HepG2 (cell line): ENCODE results near the gene HAP1. TPM values are rescaled to one million over a fixed set of nuclear protein-coding genes. Genes with fewer than 3 reads are reported as not detected.

ENCODE experiments used
- CBFB ChIP-seq: sonication (generic); formaldehyde crosslinking; IDR thresholded peaks from 2 replicates; pipeline ENCODE4 v1.4.0; 2020; ENCODE audit warnings: missing genetic modification reagents
- CHCHD3 ChIP-seq: sonication (generic); formaldehyde crosslinking; IDR thresholded peaks from 2 replicates; pipeline ENCODE4 v1.8.0; 2022; ENCODE audit warnings: mild to moderate bottlenecking, missing genetic modification reagents, moderate library complexity
- FIP1L1 ChIP-seq: fragments of 200-400 bp; formaldehyde crosslinking; IDR thresholded peaks from 2 replicates; pipeline ENCODE4 v1.6.1; 2018; ENCODE audit warnings: low read depth, mild to moderate bottlenecking, low read length, moderate library complexity, borderline replicate concordance; ENCODE audit not compliant: insufficient read depth
- HOXA7 ChIP-seq: sonication (generic); formaldehyde crosslinking; IDR thresholded peaks from 2 replicates; pipeline ENCODE4 v1.8.1; 2022; ENCODE audit warnings: mild to moderate bottlenecking, missing genetic modification reagents, moderate library complexity
- MTA3 ChIP-seq: sonication (generic); formaldehyde crosslinking; IDR thresholded peaks from 2 replicates; pipeline ENCODE4 v1.4.0; 2020; ENCODE audit warnings: missing genetic modification reagents
- RXRB ChIP-seq: IDR thresholded peaks from 2 replicates; pipeline ENCODE4 v1.6.1; 2016; ENCODE audit warnings: borderline replicate concordance, missing genetic modification reagents, missing compliant biosample characterization
- TERF1 ChIP-seq: sonication (generic); formaldehyde crosslinking; IDR thresholded peaks from 2 replicates; pipeline ENCODE4 v1.8.0; 2022; ENCODE audit warnings: mild to moderate bottlenecking, missing genetic modification reagents, moderate library complexity
- ZFX ChIP-seq: sonication (generic); formaldehyde crosslinking; IDR thresholded peaks from 2 replicates; pipeline ENCODE4 v1.4.0; 2020; ENCODE audit warnings: mild to moderate bottlenecking, low read depth, missing genetic modification reagents, moderate library complexity
- ZHX1 ChIP-seq: sonication (generic); formaldehyde crosslinking; IDR thresholded peaks from 2 replicates; pipeline ENCODE4 v1.8.1; 2022; ENCODE audit warnings: low read depth, mild to moderate bottlenecking, missing genetic modification reagents
- ZNF296 ChIP-seq: sonication (generic); formaldehyde crosslinking; conservative IDR thresholded peaks from 2 replicates; pipeline ENCODE4 v1.5.0; 2020; ENCODE audit warnings: mild to moderate bottlenecking, missing genetic modification reagents
- ZNF577 ChIP-seq: sonication (generic); formaldehyde crosslinking; IDR thresholded peaks from 2 replicates; pipeline ENCODE4 v1.4.0; 2020; ENCODE audit warnings: mild to moderate bottlenecking, low read depth, missing genetic modification reagents, borderline replicate concordance
- ZNF619 ChIP-seq: sonication (generic); formaldehyde crosslinking; IDR thresholded peaks from 2 replicates; pipeline ENCODE4 v1.4.0; 2020; ENCODE audit warnings: mild to moderate bottlenecking, missing genetic modification reagents
- polyA plus RNA-seq, 8 experiments: library from polyadenylated mRNA; depleted of rRNA in 3 of 8; stranded (reverse) in 7 of 8; unstranded in 1 of 8; fragments of >200 nt; fragmentation: Illumina TruSeq in 4 of 8; extraction: Trizol in 4 of 8; gene quantifications; 2 replicates each; pipeline versions ENCODE4 v1.2.1 to v1.2.3, GENCODE V29; 2011 to 2016; ENCODE audit warnings: low read depth in 4 of 8, missing spikeins in 1 of 8, mixed read lengths in 1 of 8; ENCODE audit not compliant: insufficient read depth in 1 of 8
- total RNA-seq, 5 experiments: library from RNA; depleted of rRNA; stranded (reverse); fragments of >200 nt; fragmentation: Illumina TruSeq; extraction: Trizol; gene quantifications; 2 replicates each; pipeline ENCODE4 v1.2.3, GENCODE V29; 2016; ENCODE audit warnings: low read depth in 1 of 5
- TF ChIP-seq, protein P1 (sequence below): sonication (generic); formaldehyde crosslinking; IDR thresholded peaks from 2 replicates; pipeline ENCODE4 v1.5.0; 2020; ENCODE audit warnings: mild to moderate bottlenecking, missing genetic modification reagents, borderline replicate concordance
- TF ChIP-seq, protein P2 (sequence below): sonication (generic); formaldehyde crosslinking; IDR thresholded peaks from 2 replicates; pipeline ENCODE4 v1.4.0; 2020; ENCODE audit warnings: missing genetic modification reagents

The HAP1 gene
- total and polyA plus RNA-seq, 2 of the 13 experiments (the other 11 are each of a cell fraction or from before 2014, with no cell fraction given): 0.07 TPM

DNA sequence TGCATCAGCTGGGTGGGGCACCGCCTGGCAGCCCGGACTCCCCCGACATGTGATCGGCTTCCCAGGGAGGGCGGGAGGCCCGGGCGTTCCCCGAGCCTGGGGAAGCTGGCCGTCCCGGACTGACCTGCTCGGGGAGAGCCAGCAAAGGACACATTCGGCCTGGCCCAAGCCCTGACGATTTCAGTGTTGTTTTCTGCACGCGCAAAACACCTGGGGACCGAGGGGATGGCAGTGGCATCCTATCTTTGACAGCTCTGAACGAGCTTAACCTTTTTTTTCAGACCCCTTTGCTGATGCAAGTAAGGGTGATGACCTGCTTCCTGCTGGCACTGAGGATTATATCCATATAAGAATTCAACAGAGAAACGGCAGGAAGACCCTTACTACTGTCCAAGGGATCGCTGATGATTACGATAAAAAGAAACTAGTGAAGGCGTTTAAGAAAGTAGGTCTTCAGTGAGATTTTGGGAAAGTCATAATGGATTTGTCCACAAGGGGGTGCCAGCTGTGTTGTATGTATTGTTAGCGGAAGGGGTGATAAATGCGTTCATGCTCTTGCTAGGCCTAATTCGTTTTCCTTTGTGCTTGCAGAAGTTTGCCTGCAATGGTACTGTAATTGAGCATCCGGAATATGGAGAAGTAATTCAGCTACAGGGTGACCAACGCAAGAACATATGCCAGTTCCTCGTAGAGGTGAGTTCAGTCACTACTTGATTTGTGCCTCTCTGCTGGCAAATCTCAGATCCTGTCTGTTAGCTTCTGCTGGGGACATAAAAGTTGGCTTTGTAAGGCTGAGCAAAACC is 44.7 kb downstream of the HAP1 start (continued):
- TF ChIP-seq CBFB (CRISPR knock-in tag): 0 out of 2 replicates have a peak, but pooled peaks have one; percentile 18
- TF ChIP-seq RXRB (CRISPR knock-in tag): peak; percentile 39; the same call in 1 of the 2 replicates
- no peak for TF ChIP-seq HOXA7 (CRISPR knock-in tag)
- TF ChIP-seq, protein P1, sequence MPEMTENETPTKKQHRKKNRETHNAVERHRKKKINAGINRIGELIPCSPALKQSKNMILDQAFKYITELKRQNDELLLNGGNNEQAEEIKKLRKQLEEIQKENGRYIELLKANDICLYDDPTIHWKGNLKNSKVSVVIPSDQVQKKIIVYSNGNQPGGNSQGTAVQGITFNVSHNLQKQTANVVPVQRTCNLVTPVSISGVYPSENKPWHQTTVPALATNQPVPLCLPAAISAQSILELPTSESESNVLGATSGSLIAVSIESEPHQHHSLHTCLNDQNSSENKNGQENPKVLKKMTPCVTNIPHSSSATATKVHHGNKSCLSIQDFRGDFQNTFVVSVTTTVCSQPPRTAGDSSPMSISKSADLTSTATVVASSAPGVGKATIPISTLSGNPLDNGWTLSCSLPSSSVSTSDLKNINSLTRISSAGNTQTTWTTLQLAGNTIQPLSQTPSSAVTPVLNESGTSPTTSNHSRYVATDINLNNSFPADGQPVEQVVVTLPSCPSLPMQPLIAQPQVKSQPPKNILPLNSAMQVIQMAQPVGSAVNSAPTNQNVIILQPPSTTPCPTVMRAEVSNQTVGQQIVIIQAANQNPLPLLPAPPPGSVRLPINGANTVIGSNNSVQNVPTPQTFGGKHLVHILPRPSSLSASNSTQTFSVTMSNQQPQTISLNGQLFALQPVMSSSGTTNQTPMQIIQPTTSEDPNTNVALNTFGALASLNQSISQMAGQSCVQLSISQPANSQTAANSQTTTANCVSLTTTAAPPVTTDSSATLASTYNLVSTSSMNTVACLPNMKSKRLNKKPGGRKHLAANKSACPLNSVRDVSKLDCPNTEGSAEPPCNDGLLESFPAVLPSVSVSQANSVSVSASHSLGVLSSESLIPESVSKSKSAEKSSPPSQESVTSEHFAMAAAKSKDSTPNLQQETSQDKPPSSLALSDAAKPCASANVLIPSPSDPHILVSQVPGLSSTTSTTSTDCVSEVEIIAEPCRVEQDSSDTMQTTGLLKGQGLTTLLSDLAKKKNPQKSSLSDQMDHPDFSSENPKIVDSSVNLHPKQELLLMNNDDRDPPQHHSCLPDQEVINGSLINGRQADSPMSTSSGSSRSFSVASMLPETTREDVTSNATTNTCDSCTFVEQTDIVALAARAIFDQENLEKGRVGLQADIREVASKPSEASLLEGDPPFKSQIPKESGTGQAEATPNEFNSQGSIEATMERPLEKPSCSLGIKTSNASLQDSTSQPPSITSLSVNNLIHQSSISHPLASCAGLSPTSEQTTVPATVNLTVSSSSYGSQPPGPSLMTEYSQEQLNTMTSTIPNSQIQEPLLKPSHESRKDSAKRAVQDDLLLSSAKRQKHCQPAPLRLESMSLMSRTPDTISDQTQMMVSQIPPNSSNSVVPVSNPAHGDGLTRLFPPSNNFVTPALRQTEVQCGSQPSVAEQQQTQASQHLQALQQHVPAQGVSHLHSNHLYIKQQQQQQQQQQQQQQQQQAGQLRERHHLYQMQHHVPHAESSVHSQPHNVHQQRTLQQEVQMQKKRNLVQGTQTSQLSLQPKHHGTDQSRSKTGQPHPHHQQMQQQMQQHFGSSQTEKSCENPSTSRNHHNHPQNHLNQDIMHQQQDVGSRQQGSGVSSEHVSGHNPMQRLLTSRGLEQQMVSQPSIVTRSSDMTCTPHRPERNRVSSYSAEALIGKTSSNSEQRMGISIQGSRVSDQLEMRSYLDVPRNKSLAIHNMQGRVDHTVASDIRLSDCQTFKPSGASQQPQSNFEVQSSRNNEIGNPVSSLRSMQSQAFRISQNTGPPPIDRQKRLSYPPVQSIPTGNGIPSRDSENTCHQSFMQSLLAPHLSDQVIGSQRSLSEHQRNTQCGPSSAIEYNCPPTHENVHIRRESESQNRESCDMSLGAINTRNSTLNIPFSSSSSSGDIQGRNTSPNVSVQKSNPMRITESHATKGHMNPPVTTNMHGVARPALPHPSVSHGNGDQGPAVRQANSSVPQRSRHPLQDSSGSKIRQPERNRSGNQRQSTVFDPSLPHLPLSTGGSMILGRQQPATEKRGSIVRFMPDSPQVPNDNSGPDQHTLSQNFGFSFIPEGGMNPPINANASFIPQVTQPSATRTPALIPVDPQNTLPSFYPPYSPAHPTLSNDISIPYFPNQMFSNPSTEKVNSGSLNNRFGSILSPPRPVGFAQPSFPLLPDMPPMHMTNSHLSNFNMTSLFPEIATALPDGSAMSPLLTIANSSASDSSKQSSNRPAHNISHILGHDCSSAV (CRISPR knock-in tag): no peak
- TF ChIP-seq CHCHD3 (CRISPR knock-in tag): no peak
- TF ChIP-seq ZNF577 (CRISPR knock-in tag): no peak
- TF ChIP-seq, protein P2, sequence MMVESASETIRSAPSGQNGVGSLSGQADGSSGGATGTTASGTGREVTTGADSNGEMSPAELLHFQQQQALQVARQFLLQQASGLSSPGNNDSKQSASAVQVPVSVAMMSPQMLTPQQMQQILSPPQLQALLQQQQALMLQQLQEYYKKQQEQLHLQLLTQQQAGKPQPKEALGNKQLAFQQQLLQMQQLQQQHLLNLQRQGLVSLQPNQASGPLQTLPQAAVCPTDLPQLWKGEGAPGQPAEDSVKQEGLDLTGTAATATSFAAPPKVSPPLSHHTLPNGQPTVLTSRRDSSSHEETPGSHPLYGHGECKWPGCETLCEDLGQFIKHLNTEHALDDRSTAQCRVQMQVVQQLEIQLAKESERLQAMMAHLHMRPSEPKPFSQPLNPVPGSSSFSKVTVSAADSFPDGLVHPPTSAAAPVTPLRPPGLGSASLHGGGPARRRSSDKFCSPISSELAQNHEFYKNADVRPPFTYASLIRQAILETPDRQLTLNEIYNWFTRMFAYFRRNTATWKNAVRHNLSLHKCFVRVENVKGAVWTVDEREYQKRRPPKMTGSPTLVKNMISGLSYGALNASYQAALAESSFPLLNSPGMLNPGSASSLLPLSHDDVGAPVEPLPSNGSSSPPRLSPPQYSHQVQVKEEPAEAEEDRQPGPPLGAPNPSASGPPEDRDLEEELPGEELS: no peak
- 0 out of 2 replicates have a peak, but pooled peaks have one; percentile 40 for TF ChIP-seq MTA3 (CRISPR knock-in tag)
- no peak for TF ChIP-seq ZHX1 (CRISPR knock-in tag)
- TF ChIP-seq ZFX (CRISPR knock-in tag): no peak
- TF ChIP-seq ZNF619 (CRISPR knock-in tag): no peak
- TF ChIP-seq FIP1L1: no peak
- TF ChIP-seq TERF1 (CRISPR knock-in tag): no peak
- TF ChIP-seq ZNF296 (CRISPR knock-in tag): no peak
